Neural progenitor cell (in vitro differentiated cells): ENCODE results near the gene GPM6B. TPM values are rescaled to one million over a fixed set of nuclear protein-coding genes. Genes with fewer than 3 reads are reported as not detected.

Source experiments
- DNase-seq: peaks from one replicate; pipeline ENCODE4 v3.0.0-alpha.2; 2016; ENCODE audit warnings: low spot score
- H2AFZ ChIP-seq: fragments of 200-600 bp; sonication (generic); replicated peaks from 2 replicates; pipeline ENCODE4 v1.6.1; 2016; ENCODE audit warnings: antibody characterized with exemption
- H3F3A ChIP-seq: fragments of 200-600 bp; sonication (generic); 2 replicates; pipeline ENCODE4 v1.6.1; 2016; ENCODE audit warnings: antibody characterized with exemption, low read depth
- H3K27ac ChIP-seq: fragments of 200-600 bp; sonication (generic); 2 replicates; pipeline ENCODE4 v1.5.1; 2016; ENCODE audit warnings: mild to moderate bottlenecking
- H3K27me3 ChIP-seq: fragments of 200-600 bp; sonication (generic); 2 replicates; pipeline ENCODE4 v1.6.1; 2016; ENCODE audit warnings: mild to moderate bottlenecking, moderate library complexity
- H3K36me3 ChIP-seq: fragments of 200-600 bp; sonication (generic); 2 replicates; pipeline ENCODE4 v1.5.1; 2016
- H3K4me1 ChIP-seq: fragments of 200-600 bp; sonication (generic); 2 replicates; pipeline ENCODE4 v1.6.1; 2016; ENCODE audit warnings: mixed run types
- H3K4me2 ChIP-seq: fragments of 200-600 bp; sonication (generic); 2 replicates; pipeline ENCODE4 v1.6.1; 2016
- H3K4me3 ChIP-seq: fragments of 200-600 bp; sonication (generic); 2 replicates; pipeline ENCODE4 v1.5.1; 2016
- H3K79me2 ChIP-seq: fragments of 200-600 bp; sonication (generic); 2 replicates; pipeline ENCODE4 v1.6.1; 2016; ENCODE audit warnings: low read depth
- H3K9ac ChIP-seq: fragments of 200-600 bp; sonication (generic); 2 replicates; pipeline ENCODE4 v1.6.1; 2016
- H3K9me3 ChIP-seq: fragments of 200-600 bp; sonication (generic); 2 replicates; pipeline ENCODE4 v1.5.1; 2016; ENCODE audit warnings: low read depth
- H4K20me1 ChIP-seq: fragments of 200-600 bp; sonication (generic); 2 replicates; pipeline ENCODE4 v1.6.1; 2016; ENCODE audit warnings: low read depth
- H3K27ac Mint-ChIP-seq: 3 replicates; pipeline ENCODE4 v1.8.0; 2021; ENCODE audit warnings: mixed read lengths
- H3K27me3 Mint-ChIP-seq: 2 replicates; pipeline ENCODE4 v1.8.0; 2022; ENCODE audit warnings: low read depth, mild to moderate bottlenecking, inconsistent platforms, moderate library complexity, mixed read lengths; ENCODE audit not compliant: insufficient read depth
- H3K36me3 Mint-ChIP-seq: 3 replicates; pipeline ENCODE4 v1.8.0; 2021; ENCODE audit warnings: mixed read lengths
- H3K4me1 Mint-ChIP-seq: 3 replicates; pipeline ENCODE4 v1.8.0; 2021; ENCODE audit warnings: mixed read lengths
- H3K4me3 Mint-ChIP-seq: 3 replicates; pipeline ENCODE4 v1.8.0; 2021; ENCODE audit warnings: mild to moderate bottlenecking, moderate library complexity, mixed read lengths
- H3K9me3 Mint-ChIP-seq: 3 replicates; pipeline ENCODE4 v1.8.0; 2020; ENCODE audit warnings: mixed read lengths
- CTCF ChIP-seq: fragments of 200-600 bp; sonication (generic); IDR thresholded peaks from 2 replicates; pipeline ENCODE4 v1.5.1; 2017; ENCODE audit warnings: antibody characterized with exemption, mild to moderate bottlenecking
- EZH2 ChIP-seq: fragments of 200-600 bp; sonication (generic); IDR thresholded peaks from 2 replicates; pipeline ENCODE4 v1.6.1; 2017; ENCODE audit warnings: antibody characterized with exemption, mild to moderate bottlenecking, moderate library complexity
- EZH2phosphoT487 ChIP-seq: fragments of 200-600 bp; sonication (generic); IDR thresholded peaks from 2 replicates; pipeline ENCODE4 v1.6.1; 2017; ENCODE audit warnings: antibody characterized with exemption
- total RNA-seq: library from RNA; depleted of rRNA; stranded (reverse); fragments of >200 nt; gene quantifications from 2 replicates; pipeline ENCODE4 v1.2.3, GENCODE V29; 2015; ENCODE audit warnings: low replicate concordance

Gene GPM6B
- total RNA-seq, 1 donor from 2014 or later = 69.2 TPM

- Mint-ChIP-seq H3K36me3 (peaks cover 16% of the 10 kb centered on the region), H3K27me3 (no peaks in the 10 kb centered on the region), H3K27ac (no peak overlapping the region), H3K9me3 (peaks cover 9% of the 10 kb centered on the region), H3K4me1 (peaks cover 31% of the 10 kb centered on the region), H3K4me3 (no peak overlapping the region)
- Histone ChIP-seq H3K4me2 (no peak overlapping the region), H2AFZ (no peak overlapping the region), H3K4me3 (no peak overlapping the region), H3K9me3 (no peaks in the 10 kb centered on the region), H3K4me1 (peaks cover 5% of the 10 kb centered on the region), H3K27ac (no peak overlapping the region), H3K27me3 (no peaks in the 10 kb centered on the region), H3K79me2 (no peaks in the 10 kb centered on the region), H4K20me1 (no peaks in the 10 kb centered on the region), H3K9ac (no peak overlapping the region), H3F3A (no peaks in the 10 kb centered on the region), H3K36me3 (no peaks in the 10 kb centered on the region)
- TF ChIP-seq CTCF (no peak), EZH2 (no peak), EZH2phosphoT487 (no peak)
- no peak for DNase-seq
These were observed 37.1 kb upstream of the GPM6B start for GRCh38 chrX:13854003-13854402.

GRCh38 chrX:13852001-13852695, 35.3 kb upstream of the GPM6B start:
- Histone ChIP-seq H3K27ac (no peak overlapping the region), H3K36me3 (no peaks in the 10 kb centered on the region), H3F3A (no peaks in the 10 kb centered on the region), H3K79me2 (no peaks in the 10 kb centered on the region), H3K4me1 (peaks cover 5% of the 10 kb centered on the region), H3K4me3 (no peak overlapping the region), H3K4me2 (no peak overlapping the region), H3K9ac (no peak overlapping the region), H3K27me3 (no peaks in the 10 kb centered on the region), H2AFZ (no peak overlapping the region), H4K20me1 (no peaks in the 10 kb centered on the region), H3K9me3 (no peaks in the 10 kb centered on the region)
- no peak overlapping the region for H3K4me3 Mint-ChIP-seq
- DNase-seq = no peak
- peaks cover 17% of the 10 kb centered on the region for H3K4me1 Mint-ChIP-seq
- peaks cover 20% of the 10 kb centered on the region for H3K36me3 Mint-ChIP-seq
- H3K27me3 Mint-ChIP-seq = no peaks in the 10 kb centered on the region
- peak overlapping the region; percentile 17 for H3K27ac Mint-ChIP-seq
- TF ChIP-seq CTCF (no peak), EZH2 (no peak), EZH2phosphoT487 (no peak)
- peaks cover 15% of the 10 kb centered on the region for H3K9me3 Mint-ChIP-seq

GRCh38 chrX:13845721-13846378, 29.0 kb upstream of the GPM6B start:
- peaks cover 26% of the 10 kb centered on the region for H3K9me3 Mint-ChIP-seq
- no peak overlapping the region for H3K27ac Mint-ChIP-seq

More at GRCh38 chrX:13845721-13846378, 29.0 kb upstream of the GPM6B start:
- Histone ChIP-seq H3K4me2 (no peak overlapping the region), H3K9me3 (no peaks in the 10 kb centered on the region), H3K27ac (no peak overlapping the region), H3K9ac (no peak overlapping the region), H4K20me1 (no peaks in the 10 kb centered on the region), H3K27me3 (no peaks in the 10 kb centered on the region), H2AFZ (no peak overlapping the region), H3F3A (no peaks in the 10 kb centered on the region), H3K4me3 (no peak overlapping the region), H3K4me1 (no peaks in the 10 kb centered on the region), H3K79me2 (no peaks in the 10 kb centered on the region), H3K36me3 (no peaks in the 10 kb centered on the region)
- Mint-ChIP-seq H3K36me3 (peaks cover 26% of the 10 kb centered on the region), H3K27me3 (peaks cover 3% of the 10 kb centered on the region), H3K4me3 (no peak overlapping the region), H3K4me1 (peaks cover 8% of the 10 kb centered on the region)
- no peak for DNase-seq
- TF ChIP-seq CTCF = no peak
